ENCODE data around the gene RTTN.
A peak's percentile ranks its signal among the peaks of the same experiment; 100 is the strongest.
"Not testable (repeated sequence)": the region's sequence is repeated elsewhere in the genome, so short reads cannot be mapped to it uniquely, and the experiment has no call there.

The RTTN gene

GRCh38 chr18:70019991-70020390 lies 185.5 kb downstream of the RTTN start:
- no peak for DNase-seq

DNA sequence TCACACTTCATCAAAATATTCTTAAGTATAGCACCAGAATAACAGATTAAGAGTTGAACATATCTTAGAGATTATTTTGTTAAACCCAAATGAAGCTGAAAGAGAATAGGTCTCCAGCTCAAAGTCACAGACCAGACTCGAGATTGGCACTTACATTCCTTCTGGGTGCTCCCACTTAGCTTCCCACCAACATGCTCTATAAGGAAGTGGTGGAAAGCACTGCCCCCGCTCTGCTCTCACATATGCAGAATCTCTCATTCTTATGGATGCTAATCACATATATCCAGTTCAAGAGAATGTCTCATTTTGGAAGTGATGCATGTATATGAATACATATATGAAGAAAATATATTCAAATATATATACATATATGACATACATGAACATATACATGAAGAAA lies 186.4 kb downstream of the RTTN start:
- DNase-seq, result no peak

DNA sequence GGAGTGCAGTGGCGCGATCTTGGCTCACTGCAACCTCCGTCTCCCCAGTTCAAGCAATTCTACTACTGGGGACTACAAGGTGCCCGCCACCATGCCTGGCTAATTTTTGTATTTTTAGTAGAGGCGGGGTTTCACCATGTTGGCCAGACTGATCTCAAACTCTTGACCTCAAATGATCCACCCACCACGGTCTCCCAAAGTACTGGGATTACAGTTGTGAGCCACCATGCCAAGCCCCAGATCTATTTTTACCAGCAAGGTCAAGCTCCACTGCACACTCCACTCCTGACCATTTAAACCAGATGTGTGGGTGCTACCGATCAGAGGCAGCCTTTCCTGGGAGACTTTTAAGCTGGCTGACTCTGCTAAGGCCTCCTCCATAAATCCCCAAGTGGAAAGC lies 190.4 kb downstream of the RTTN start:
- no peak for DNase-seq

GRCh38 chr18:70005580-70005979 lies 199.9 kb downstream of the RTTN start:
- no peak for DNase-seq

GRCh38 chr18:70004696-70005095 lies 200.8 kb downstream of the RTTN start:
- no peak for DNase-seq

GRCh38 chr18:69999656-70000055 lies 205.8 kb downstream of the RTTN start:
- DNase-seq, result no peak

- no peak for DNase-seq
Observed at GRCh38 chr18:69998523-69998987, 206.9 kb downstream of the RTTN start.

GRCh38 chr18:69996951-69997798 lies 208.3 kb downstream of the RTTN start:
- no peak for DNase-seq

- DNase-seq, result no peak
Observed at GRCh38 chr18:69996417-69996816, 209.1 kb downstream of the RTTN start.

GRCh38 chr18:69995774-69996173 lies 209.7 kb downstream of the RTTN start:
- DNase-seq, result no peak

DNA sequence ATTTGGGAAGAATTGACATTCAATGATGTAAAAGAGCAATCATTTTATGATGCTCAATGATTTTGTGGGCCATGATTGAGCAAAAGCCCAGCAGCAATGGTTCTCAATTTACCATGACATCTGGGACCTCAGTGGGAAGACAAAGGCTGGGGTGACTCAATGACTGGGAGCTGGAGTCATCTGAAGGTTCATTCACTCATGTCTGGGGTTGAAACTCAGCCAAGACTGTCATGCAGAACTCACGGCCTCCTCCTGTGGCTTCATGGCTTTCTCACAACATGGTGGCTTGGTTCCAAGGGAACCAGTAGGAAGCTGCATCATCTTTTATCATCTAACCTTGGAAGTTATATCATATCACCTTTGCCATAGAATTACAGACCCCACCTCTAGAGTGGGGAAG lies 212.7 kb downstream of the RTTN start:
- DNase-seq, result no peak

- DNase-seq, result no peak
Observed at GRCh38 chr18:69987870-69988269, 217.6 kb downstream of the RTTN start.

DNA sequence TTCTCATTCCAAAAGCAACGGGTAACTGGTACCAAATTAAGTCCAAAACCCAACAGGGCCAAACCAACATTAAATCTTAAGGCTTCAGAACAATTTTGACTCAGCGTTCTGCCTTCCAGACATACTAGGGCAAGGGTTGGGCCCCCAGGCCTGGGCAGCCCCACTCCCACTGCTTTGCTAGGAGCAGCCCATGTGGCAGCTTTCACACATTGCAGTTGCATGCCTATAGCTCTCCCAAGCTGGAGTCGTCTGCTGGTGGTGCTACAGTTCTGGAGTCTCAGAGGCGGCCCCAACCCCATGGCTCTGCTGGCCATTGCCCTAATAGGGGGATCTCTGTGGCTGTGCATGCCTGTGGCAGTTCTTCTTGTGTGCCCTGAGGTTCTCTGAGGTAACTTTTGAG lies 220.2 kb downstream of the RTTN start:
- no peak for DNase-seq

GRCh38 chr18:69982417-69982816 lies 223.1 kb downstream of the RTTN start:
- DNase-seq, result no peak

DNA sequence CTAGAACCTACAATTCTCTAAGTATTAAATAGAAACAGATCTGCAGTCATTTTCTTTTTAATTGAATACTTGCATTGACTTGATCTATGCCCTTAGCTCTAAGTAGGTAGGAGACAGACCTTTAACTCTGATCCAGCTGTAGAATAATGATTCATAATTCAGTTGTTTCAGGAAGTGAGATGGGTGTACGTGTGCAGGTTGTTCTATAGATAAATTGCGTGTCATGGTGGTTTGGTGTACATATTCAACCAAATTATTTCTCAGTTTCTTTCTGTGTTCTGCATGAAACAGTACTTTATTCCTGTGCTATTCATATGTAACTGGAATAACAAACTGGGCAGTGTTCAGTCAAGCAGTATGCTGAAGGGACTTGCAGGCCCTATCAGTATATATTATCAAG lies 223.5 kb downstream of the RTTN start:
- DNase-seq, result peak; percentile 33

- peak; percentile 21 for DNase-seq
Observed at GRCh38 chr18:69980982-69981804, 224.3 kb downstream of the RTTN start.

DNA sequence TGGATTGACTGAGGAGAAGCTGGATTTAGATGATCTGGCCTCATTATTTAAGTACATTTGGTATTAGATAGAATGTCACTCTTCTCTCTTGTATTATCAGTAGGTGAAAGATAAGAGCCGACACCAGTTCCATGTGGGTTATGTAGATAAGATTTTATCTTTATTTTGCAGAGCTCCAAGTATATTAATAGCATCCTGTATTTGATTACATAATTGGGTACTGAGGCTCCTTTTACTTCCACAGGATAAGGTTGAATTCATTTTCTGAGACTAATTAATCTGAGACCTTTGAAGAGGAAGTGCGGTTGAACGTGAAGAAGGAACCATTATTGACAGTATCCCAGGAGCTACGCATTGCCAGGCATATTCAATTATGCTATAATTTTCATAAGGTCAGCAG lies 225.0 kb downstream of the RTTN start:
- no peak for DNase-seq

DNA sequence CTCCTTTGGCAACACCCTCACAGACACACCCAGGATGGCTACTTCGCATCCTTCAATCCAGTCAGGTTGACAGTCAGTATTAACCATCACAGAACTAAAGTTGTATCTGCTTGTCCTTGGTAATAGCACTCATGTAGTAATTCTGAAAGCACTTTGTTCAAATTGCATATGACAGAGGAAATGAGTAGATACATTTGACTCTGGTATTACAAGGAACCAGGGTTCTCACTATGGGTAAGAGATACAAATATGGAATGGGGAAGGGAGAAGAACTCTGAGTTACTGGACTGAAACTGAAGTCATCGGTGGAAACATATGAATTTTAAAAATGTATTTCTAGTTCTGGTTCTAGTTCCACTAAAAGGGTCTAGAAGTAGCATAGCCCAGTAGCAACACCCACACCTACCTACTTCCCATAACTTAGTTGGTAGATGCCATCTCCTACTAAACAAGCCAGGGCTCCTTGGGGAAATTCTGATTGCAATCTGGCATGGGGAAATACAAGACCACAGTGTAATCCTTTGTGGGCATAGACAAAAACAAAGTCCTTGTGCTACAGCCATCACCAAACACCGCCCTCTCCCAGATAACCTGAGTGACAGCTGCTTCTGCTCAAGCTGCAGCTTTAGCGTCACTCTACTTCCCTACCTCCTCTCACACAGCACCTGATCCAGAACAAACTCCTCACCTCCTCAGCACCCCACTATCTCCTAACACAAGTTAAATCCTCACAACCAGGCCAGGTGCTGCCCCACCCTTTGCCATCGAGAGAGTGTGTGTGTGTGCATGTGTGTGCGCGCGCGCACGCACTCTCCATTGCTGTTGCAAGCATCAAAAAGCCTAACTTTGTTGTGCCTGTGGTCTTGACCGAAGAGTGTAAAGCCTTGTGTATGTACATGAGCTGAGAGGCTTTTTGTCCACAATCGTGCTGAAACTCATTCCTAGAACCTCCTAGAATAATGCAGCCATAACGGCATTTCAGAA lies 226.5 kb downstream of the RTTN start:
- peak; percentile 77 for DNase-seq

GRCh38 chr18:69975294-69975693 lies 230.2 kb downstream of the RTTN start:
- not testable (repeated sequence) for DNase-seq

- no peak for DNase-seq
Observed at GRCh38 chr18:69974365-69974764, 231.1 kb downstream of the RTTN start.

- DNase-seq, result no peak
Observed at GRCh38 chr18:69969491-69969890, 236.0 kb downstream of the RTTN start.

DNA sequence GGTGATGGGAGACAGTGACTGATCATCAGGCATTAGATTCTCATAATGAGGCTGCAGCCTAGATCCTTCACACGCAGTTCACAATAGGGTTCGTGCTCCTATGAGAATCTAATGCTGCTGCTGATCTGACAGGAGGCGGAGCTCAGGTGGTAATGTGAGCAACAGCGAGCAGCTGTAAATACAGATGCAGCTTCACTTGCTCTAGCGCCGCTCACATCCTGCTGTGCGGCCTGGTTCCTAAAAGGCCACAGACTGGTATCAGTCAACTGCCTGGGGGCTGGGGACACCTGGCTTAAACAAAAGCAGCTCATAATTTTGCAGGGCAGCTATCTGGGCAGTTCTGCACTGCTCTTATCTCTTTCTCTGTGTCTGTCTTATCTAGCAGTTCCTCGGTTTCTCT lies 237.4 kb downstream of the RTTN start:
- no peak for DNase-seq

DNA sequence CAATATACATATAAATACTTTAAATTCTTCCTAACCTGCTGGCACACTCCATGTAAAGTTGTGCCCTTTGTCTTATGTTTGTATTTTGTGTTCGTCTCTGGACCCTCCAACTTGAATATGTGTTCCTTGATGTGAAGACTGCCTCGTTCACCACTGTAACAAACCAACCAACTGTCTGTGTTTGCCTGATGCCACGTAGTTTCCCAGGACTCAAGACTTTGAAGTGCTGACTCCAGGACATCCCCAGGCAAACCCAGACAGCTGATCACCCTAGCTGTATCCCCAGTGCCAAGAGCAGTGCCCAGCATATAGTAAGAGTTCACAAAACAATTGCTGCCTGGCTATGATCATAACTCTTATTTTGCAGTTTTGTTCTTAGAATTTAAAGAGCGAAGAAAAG lies 242.3 kb downstream of the RTTN start:
- no peak for DNase-seq

Measured in activated CD4-positive, alpha-beta T cell treated with anti-CD3 and anti-CD28 coated beads, Interleukin-10, Interleukin-2, amounts not matched to agents 100 ng/mL and 50 ng/mL, durations not matched to agents 16 hours and 8 hours (primary cell).